ENCODE results near the gene FN3KRP.

FN3KRP gene

GRCh38 chr17:82726427-82726826 is 9.9 kb downstream of the FN3KRP start:
- no peak overlapping the region for H3K4me3 ChIP-seq (ENCODE audit: low read depth, low read length)
- no peak for TF ChIP-seq CTCF (IDR thresholded peaks at IDR 0.05; ENCODE audit: borderline replicate concordance, insufficient read depth, low read depth, low read length)

- H3K4me3 ChIP-seq (ENCODE audit: low read depth, low read length): no peak overlapping the region
- no peak for TF ChIP-seq CTCF (IDR thresholded peaks at IDR 0.05; ENCODE audit: borderline replicate concordance, insufficient read depth, low read depth, low read length)
Observed at GRCh38 chr17:82729479-82730260, 13.2 kb downstream of the FN3KRP start.

- TF ChIP-seq CTCF (IDR thresholded peaks at IDR 0.05; ENCODE audit: borderline replicate concordance, insufficient read depth, low read depth, low read length): no peak
- H3K4me3 ChIP-seq (ENCODE audit: low read depth, low read length): no peak overlapping the region
Observed at GRCh38 chr17:82732118-82732743, 15.7 kb downstream of the FN3KRP start.

- H3K4me3 ChIP-seq (ENCODE audit: low read depth, low read length): no peak within 1 kb of the TSS
- no peak for TF ChIP-seq CTCF (IDR thresholded peaks at IDR 0.05; ENCODE audit: borderline replicate concordance, insufficient read depth, low read depth, low read length)
Observed at GRCh38 chr17:82734987-82735866, 18.7 kb downstream of the FN3KRP start, which contains the start of gene FN3K. TSS of gene FN3K (plus strand) at chr17:82735615. CDS start at chr17:82735637, 22 bp downstream.

GRCh38 chr17:82736511-82737185 is 20.1 kb downstream of the FN3KRP start:
- no peak overlapping the region for H3K4me3 ChIP-seq (ENCODE audit: low read depth, low read length)
- no peak for TF ChIP-seq CTCF (IDR thresholded peaks at IDR 0.05; ENCODE audit: borderline replicate concordance, insufficient read depth, low read depth, low read length)

- no peak overlapping the region for H3K4me3 ChIP-seq (ENCODE audit: low read depth, low read length)
- no peak for TF ChIP-seq CTCF (IDR thresholded peaks at IDR 0.05; ENCODE audit: borderline replicate concordance, insufficient read depth, low read depth, low read length)
Observed at GRCh38 chr17:82737967-82738877, 21.7 kb downstream of the FN3KRP start.
